ENCODE results near the gene TNRC6B. TPM values are rescaled to one million over a fixed set of nuclear protein-coding genes. Genes with fewer than 3 reads are reported as not detected.

Gene TNRC6B
- total and polyA plus RNA-seq, 8 donors, result 13.7 to 40.7 (median 15.7) TPM

DNA sequence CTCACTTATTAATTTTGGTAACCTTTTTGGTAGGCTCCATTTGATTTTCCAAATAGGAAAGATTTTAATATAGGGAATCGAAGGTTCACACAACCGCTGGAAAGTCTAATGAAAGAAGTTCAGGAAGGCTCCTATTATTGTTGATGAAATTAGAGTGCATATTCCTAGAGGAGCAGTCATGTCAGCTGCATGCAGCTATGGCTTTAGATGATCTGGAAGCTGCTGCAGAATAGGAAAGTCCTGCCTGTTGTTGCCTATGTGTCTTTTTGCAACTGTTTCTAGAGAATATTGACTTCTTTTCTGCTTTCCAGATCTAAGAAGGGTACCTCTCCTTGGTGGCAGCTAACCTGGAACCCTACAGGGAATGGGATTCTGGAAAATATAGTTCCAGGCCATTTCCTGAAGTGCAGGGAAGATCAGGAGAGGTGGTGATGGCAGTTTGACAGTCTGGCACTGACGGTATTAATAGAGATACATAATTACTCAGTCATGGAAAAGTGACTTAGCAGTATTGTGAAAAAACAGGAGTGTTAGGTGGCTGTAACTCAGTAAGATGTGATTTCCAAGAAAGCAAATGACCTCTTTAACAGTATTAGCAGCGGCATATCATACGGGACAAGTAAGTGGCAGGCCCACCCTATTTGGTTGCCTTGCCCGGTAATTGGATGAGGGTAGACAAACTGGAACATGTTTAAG, 54.0 kb downstream of the TNRC6B start:
- DNase-seq (no peak), ATAC-seq (no peak)
- intact Hi-C loops (cut with DNase I), result no loop called here
- Histone ChIP-seq H3K27me3 (no peaks in the 10 kb centered on the region), H3K4me1 (peaks cover 3 to 10% of the 10 kb centered on the region in 2 donors), H3K36me3 (peaks cover 0 to 19% of the 10 kb centered on the region in 2 donors), H3K9me3 (no peaks in the 10 kb centered on the region), H3K27ac (no peak overlapping the region), H3K4me3 (no peak overlapping the region)
- TF ChIP-seq, protein P1, sequence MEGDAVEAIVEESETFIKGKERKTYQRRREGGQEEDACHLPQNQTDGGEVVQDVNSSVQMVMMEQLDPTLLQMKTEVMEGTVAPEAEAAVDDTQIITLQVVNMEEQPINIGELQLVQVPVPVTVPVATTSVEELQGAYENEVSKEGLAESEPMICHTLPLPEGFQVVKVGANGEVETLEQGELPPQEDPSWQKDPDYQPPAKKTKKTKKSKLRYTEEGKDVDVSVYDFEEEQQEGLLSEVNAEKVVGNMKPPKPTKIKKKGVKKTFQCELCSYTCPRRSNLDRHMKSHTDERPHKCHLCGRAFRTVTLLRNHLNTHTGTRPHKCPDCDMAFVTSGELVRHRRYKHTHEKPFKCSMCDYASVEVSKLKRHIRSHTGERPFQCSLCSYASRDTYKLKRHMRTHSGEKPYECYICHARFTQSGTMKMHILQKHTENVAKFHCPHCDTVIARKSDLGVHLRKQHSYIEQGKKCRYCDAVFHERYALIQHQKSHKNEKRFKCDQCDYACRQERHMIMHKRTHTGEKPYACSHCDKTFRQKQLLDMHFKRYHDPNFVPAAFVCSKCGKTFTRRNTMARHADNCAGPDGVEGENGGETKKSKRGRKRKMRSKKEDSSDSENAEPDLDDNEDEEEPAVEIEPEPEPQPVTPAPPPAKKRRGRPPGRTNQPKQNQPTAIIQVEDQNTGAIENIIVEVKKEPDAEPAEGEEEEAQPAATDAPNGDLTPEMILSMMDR (IDR thresholded peaks at IDR 0.05), result no peak

DNA sequence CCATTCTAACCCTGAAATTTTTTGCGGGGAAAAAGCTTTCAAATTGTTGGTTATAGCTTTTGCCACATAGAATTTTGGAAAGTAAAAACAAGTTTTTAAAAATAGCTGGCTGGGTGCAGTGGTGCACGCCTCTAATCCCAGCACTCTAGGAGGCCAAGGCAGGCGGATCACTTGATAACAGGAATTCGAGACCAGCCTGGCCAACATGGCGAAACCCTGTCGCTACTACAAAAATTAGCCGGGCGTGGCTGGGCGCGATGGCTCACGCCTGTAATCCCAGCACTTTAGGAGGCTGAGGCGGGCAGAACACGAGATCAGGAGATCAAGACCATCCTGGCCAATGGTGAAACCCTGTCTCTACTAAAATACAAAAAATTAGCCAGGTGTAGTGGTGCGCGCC, 54.9 kb downstream of the TNRC6B start:
- peaks cover 0 to 22% of the 10 kb centered on the region in 2 donors for H3K36me3 ChIP-seq
- no peak overlapping the region for H3K4me3 ChIP-seq
- TF ChIP-seq, protein P1 (IDR thresholded peaks at IDR 0.05), result no peak
- DNase-seq, result no peak
- peaks cover 3 to 12% of the 10 kb centered on the region in 2 donors for H3K4me1 ChIP-seq
- intact Hi-C loops (cut with DNase I), result no loop called here
- no peaks in the 10 kb centered on the region for H3K9me3 ChIP-seq
- H3K27me3 ChIP-seq, result no peaks in the 10 kb centered on the region
- ATAC-seq, result no peak
- H3K27ac ChIP-seq, result no peak overlapping the region

DNA sequence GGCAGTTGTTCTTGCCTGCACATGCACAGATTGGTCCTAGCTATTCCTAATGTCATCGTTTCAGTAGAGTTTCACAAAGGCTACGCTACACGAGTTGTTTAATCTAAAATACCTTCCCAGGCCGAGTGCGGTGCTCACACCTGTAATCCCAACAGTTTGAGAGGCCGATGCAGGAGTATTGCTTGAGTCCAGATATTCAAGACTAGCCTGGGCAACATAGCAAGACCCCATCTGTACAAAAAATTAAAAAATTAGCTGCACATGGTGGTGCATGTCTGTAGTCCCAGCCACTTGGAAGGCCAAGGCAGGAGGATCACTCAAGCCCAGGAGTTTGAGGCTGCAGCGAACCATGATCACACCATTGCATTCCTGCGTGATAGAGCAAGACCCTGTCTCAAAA, 56.2 kb downstream of the TNRC6B start:
- H3K27me3 ChIP-seq, result no peaks in the 10 kb centered on the region
- H3K4me3 ChIP-seq, result no peak overlapping the region
- H3K4me1 ChIP-seq, result peaks cover 3 to 24% of the 10 kb centered on the region in 2 donors
- intact Hi-C loops (cut with DNase I), result no loop called here
- H3K36me3 ChIP-seq, result peaks cover 0 to 22% of the 10 kb centered on the region in 2 donors
- H3K27ac ChIP-seq, result no peak overlapping the region
- ATAC-seq, result no peak
- no peak for DNase-seq
- TF ChIP-seq, protein P1 (IDR thresholded peaks at IDR 0.05), result no peak
- H3K9me3 ChIP-seq, result no peaks in the 10 kb centered on the region

DNA sequence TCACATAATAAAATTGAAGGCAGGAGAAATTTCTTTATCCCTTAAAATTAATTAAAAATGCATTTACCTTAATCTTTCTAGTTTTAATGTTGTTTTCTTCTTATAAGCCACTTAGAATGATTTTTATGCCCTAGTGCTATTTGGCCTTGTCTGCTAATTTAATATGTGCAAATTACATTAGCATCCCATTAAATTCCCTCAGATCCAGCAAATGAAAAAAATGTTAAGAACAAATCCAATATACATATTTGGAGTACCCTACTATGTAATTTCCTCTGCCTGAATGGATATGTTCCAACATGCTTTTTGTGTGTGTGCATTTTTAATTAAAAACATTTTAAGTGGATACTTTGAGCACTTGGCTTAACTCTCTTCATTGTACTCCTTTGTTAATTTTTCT, 56.9 kb downstream of the TNRC6B start:
- intact Hi-C loops (cut with DNase I), result no loop called here
- no peak overlapping the region for H3K4me3 ChIP-seq
- DNase-seq, result no peak
- TF ChIP-seq, protein P1 (IDR thresholded peaks at IDR 0.05), result no peak
- peaks cover 0 to 22% of the 10 kb centered on the region in 2 donors for H3K36me3 ChIP-seq
- peaks cover 3 to 32% of the 10 kb centered on the region in 2 donors for H3K4me1 ChIP-seq
- no peaks in the 10 kb centered on the region for H3K27me3 ChIP-seq
- H3K9me3 ChIP-seq, result no peaks in the 10 kb centered on the region
- H3K27ac ChIP-seq, result no peak overlapping the region
- ATAC-seq, result no peak

DNA sequence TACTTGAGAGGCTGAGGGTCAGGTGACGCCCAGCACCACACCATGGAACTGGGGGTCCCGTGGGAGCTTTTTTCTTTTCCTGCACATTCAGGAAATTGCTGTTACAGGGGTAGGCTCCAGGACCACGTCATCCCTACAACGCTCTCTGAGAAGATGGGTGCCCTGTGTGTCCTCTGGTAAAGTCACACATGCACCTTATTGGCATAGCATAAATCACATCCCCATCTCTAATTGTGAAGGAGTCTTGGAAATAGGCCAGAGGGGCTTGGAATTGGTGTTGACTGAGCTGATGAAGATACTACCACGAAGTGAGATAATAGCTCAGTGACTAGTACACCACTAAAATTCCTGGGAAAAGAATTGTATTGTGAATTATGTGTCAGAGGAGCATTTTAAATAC, 57.6 kb downstream of the TNRC6B start:
- DNase-seq (no peak), ATAC-seq (no peak)
- no peak overlapping the region for H3K27ac ChIP-seq
- H3K36me3 ChIP-seq, result peaks cover 0 to 19% of the 10 kb centered on the region in 2 donors
- H3K4me3 ChIP-seq, result no peak overlapping the region
- H3K9me3 ChIP-seq, result no peaks in the 10 kb centered on the region
- no peaks in the 10 kb centered on the region for H3K27me3 ChIP-seq
- H3K4me1 ChIP-seq, result peaks cover 3 to 38% of the 10 kb centered on the region in 2 donors
- intact Hi-C loops (cut with DNase I), result no loop called here
- TF ChIP-seq, protein P1 (IDR thresholded peaks at IDR 0.05), result no peak
